Right kidney (tissue), 1 donor: ENCODE results near the gene EIF3F.
"Not testable (repeated sequence)": the region's sequence is repeated elsewhere in the genome, so short reads cannot be mapped to it uniquely, and the experiment has no call there.

Experiments
- DNase-seq: peaks from one replicate; pipeline ENCODE4 v3.0.0-alpha.2; 2016

EIF3F gene

DNA sequence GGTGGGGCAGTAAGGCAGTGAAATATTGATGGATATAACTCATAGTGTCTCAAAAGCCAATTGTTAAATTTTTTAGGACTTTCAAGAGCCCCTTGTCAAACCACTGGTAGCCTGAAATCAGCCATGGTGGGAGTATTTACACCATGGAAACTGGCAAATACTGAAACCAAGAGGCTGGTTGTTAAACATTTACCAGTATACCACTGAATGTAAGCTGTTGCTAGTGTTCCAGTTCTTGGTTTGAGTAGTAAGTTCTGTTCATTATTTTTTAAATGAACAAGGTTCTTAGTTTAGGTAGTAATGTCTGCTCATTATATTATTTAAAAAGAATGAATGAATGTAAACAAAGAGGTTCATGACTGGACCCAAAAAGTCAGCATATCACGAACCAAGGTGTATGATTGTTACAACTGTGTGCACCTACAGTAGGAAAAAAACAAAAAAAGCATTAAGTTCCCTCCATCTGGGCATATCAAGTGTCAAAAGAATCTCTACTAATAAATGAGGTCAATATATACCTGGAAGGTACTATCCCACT lies 4.5 kb upstream of the EIF3F start:
- no peak for DNase-seq

DNA sequence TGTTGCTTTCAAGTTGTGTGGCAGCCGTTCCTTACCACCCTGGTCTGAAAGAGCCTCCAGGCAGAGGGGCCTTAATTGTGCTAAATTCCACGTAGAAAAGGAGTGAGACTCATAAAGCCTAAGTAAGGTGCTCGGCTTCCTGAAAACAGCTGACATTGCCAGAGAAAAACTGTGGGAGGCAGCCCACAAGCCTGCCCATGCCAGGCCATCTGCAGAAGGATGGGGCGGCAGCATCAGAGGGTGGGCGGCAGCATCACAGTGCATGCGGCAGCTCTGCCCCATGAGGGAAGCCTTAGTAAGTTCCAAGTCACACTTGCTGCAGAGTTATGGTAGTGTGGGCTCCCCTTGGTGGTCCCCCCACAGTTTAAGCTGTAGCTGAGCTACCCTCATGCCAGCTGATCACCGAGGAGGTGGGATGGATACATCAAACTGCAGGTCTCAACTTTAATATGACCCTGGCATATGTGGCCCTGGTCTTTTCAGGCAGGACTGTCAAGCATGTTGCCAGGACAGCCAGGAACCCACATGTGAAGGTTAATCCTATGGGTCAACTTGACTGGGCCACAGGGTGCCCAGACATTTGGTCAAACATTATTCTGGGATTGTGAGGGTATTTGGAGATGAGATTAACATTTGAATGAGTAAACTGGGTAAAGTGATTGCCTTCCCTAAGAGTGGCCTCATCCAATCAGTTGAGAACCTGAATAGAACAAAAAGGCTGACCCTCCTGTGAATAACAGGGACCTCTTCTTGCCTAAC lies 3.1 kb upstream of the EIF3F start:
- DNase-seq, result no peak

DNA sequence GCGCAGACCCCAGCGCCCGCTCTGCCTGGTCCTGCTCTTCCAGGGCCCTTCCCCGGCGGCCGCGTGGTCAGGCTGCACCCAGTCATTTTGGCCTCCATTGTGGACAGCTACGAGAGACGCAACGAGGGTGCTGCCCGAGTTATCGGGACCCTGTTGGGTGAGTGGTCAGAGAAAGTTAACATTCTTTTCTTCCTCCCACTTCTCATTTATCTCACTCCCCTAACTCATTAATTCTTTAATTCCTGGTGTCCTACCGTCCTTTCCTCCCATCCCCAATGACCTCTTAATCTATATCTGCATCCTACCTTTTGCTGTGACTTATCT lies 385 bp downstream of the EIF3F start:
- not testable (repeated sequence) for DNase-seq

DNA sequence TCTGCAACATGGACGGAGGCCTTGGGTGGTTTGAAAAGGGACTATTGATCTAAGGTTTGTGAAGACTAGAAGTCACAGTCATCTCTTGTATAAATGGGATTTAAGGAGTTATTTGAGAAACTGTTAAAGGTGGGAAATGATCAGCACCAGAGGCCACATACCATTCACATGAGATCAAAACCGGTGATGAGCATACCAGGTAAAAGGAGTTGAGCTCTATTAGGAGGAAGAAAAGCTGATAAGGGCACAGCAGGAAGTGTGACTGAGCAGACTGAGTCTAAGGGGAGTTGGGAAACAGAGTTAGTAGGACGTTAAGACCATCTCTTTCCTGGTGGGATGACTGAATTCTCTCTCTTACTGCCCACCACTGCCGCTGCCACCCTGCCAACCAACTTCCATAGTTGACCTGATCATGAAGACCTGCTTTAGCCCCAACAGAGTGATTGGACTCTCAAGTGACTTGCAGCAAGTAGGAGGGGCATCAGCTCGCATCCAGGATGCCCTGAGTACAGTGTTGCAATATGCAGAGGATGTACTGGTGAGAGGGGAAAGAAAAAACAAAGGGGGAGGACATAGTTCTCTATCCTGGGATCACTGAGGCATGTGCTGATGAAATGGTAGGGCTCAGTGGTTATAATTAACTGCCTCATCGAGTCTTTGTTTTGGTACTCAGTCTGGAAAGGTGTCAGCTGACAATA lies 7.6 kb downstream of the EIF3F start:
- no peak for DNase-seq

DNA sequence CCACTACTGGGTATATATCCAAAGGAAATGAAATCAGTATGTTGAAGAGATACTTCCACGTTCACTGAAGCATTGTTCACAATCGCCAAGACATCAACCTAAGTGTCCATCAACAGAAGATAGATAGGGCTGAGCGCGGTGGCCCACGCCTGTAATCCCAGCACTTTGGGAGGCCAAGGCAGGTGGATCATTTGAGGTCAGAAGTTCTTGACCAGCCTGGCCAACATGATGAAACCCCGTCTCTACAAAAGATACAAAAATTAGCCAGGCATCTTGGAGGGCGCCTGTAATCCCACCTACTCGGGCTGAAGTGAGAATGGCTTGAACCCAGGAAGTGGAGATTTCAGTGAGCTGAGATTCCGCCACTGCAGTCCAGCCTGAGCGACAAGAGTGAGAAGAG lies 12.7 kb downstream of the EIF3F start:
- DNase-seq, result no peak

DNA sequence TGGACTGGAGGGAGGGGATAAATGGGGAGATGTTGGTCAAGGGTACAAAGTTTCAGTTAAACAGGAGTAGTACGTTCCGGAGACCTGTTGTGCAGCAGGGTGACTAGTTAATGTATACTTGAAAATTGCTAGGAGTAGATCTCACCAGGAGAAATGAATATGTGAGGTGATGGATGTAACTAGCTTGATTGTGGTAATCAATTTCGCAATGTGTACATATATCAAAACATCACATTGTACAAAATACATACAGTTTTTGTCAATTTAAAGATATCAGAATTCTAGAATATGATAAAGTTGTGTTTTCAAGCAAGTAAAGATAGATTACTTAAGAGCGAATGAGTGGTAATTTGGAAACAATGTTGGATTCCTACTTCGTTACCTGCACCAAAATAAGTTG lies 13.3 kb downstream of the EIF3F start:
- no peak for DNase-seq

DNA sequence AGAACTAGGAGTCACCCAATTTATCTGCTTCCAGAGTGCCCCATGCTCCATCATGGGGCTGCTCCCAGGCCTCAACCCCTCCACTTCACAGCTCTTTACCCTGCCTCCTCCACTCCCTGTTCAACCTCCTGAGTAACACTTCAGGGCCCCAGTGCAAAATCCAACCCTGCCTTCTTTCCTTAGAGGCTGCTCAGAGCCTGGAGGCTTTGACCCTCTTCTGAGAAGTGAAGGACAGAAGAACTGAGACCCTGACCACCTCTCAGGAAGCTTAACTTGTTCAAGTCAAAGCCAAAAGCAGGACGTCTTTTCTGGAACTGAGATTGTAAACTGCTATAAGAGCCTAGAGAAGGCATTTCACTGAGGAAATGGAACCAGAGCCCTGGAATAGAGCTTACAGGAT lies 15.5 kb downstream of the EIF3F start:
- no peak for DNase-seq

DNA sequence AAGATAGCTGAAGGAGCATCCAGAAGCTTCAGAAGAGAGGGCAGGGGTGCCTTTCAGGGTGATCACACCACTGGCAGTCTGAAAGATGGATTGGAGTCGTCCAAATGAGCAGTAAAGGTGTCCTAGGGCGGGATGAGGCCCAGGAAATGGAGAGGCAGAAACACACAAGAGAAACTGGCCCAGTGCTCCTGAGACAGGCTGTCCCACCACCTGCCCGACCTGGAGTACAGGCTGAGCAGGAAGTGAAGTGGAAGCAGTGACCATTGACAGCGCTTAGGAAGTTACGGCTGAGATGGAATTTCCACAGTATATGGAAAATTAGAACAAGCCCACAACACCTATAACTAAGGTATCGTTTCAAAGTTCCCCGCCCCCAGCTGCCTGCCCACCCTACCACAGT lies 16.1 kb downstream of the EIF3F start:
- DNase-seq, result no peak

DNA sequence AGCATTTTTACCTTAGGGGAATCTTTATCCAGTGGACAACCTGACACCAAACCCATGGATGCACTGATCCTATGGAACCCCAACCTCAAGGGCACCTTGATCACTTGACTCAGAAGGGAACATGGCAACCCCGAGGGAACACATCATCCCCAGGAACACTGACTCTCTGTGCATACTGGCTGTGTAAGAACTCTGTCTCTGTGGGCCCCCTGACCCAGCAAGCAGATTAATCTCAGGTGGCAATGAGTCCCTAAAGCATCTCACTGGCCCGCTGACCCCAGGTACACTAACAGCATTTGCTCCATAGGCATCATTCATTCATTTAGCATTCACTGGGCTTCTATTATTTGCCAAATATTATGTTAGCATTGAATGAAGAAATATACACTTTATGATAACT lies 16.9 kb downstream of the EIF3F start:
- no peak for DNase-seq

DNA sequence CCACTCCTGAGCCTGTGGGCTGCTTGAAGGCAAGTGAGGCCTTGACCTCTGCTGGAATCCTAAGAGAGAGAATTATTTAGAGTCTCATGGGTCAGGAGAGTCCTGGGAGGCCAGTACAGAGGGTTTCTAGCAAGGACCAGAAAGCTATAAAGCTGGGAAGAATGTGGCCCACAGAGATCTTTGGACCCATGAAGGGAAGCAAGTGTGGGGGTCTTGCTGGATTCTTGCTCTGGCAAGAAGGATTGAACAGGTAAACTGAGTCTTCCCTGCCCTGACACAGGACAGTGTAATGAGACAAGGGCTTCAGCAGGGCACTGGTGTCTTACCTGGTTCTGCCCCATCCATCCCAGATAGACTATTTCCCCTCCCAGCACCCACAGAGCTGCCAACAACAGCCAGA lies 18.4 kb downstream of the EIF3F start:
- no peak for DNase-seq

DNA sequence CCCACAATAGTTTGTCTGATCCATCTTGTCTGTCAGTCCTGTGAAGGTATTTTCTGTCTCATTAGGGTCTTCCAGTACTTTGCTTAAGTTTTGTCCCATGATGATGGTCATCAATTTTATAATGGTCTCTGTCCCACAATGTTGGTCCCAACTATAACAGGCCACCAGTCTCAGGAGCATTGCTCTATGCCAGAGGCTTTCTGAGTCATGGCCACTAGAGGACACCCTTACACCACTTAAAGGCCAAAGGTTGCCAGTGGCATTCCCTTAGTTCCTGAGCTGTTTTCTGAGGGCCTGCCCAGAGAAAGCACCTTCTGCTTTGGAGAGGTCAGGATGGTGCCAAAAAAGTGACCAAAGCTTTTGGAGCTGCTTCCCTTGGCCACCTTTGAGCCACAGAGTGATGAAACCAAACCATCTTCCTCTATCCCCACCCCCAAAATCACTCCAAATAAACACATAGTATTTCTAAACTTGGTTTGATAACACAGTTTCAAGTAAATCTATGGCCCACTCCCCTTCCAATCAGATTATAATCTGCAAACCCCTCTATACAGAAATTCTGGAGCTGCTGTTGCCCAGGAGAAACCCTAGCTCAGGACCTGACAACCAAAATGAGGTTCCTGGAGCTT lies 19.3 kb downstream of the EIF3F start:
- no peak for DNase-seq

DNA sequence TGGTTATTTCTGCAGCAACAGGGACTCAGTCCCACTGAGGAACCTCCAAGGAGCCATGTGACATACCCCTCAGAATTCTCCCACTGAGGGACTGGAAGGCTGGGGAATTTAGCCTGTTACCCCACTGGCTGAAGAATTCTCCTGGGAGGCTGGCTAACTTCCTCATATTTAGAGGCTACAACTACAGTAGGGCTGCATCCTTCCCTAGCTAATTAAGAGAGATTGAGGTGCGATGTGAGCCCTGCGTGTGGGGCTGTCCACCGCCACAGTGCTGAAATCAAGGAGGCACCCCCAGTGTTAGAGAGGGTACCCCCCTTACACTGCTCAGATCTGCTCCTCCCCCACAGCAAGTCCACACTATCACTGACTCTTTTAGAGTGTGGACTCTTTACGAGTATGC lies 21.1 kb downstream of the EIF3F start:
- DNase-seq, result no peak

DNA sequence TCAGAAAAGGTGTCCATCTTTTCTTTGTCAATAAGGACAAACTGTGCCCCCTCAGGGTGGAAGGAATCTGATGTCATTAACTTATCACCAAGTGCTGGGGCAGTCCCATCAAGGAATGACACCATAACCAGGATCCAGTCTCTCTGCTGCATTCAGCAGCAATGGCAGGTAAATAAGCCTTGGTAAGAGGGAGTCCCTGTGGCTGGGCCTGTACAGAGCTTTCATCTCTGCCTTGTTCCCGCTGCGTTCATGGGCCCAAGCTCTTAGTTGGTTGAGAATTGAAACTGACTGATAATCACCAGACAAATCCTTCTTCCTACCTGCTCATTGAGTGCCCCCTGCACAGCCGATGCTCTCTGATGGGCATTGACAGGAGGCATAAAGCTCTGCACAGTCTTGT lies 22.7 kb downstream of the EIF3F start:
- DNase-seq, result no peak

DNA sequence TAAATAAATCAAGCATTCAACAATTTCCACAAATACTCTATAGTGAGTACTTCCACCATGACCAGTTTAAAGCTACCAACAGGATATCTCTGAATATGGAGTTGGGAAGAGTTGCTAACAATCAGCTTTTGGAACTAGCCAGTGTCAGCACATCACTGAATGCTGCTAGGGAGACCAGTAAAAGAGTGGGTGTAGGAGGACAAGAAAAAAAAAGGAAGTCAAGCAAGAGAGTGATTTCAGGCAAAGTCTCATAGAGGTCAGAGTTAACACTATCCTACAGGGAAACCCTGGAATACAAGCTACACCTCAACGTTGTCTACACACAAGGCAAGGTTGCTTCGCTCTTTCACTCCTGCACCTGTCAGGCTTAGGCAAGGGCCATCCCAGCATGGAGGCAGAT lies 24.2 kb downstream of the EIF3F start:
- no peak for DNase-seq

DNA sequence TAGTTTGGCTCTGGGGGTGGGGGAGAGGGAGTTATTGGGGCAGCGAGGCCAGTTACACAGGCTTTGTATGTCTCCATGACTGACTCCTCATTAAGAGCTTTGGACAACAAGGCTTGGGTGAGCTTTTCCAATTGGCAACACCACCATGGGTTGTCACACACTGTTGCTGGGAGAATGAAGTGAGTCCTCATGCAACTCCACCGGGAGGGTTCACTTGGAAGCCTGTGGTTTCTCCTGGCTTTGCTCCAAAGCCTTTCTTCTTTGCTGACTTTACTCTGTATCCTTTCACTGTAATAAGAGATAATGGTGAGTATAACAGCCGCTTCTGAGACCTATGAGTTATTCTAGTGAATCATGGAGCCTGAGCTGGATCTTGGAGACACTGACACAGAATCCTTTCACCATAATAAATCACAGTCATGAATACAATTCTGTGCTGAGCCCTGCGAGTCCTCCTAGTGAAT lies 24.9 kb downstream of the EIF3F start:
- DNase-seq, result no peak

DNA sequence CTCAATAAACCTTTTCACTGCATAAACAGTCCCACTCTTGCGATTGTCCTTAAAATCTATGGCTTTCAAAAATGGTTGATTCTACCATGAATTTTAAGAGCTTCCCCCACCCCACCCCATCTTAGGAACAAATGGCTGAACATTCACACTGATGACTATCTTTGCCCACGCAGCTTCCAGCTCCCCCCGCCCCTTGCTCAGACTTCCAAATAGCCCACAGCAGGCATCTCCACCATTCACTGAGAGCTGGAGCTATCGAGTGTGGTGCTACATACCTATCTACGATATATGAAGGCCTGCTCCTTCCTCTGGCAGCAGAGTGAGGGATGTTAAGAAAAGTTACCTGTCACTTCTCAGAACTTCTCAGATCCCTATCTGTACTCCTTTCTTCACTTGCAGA lies 26.7 kb downstream of the EIF3F start:
- no peak for DNase-seq

DNA sequence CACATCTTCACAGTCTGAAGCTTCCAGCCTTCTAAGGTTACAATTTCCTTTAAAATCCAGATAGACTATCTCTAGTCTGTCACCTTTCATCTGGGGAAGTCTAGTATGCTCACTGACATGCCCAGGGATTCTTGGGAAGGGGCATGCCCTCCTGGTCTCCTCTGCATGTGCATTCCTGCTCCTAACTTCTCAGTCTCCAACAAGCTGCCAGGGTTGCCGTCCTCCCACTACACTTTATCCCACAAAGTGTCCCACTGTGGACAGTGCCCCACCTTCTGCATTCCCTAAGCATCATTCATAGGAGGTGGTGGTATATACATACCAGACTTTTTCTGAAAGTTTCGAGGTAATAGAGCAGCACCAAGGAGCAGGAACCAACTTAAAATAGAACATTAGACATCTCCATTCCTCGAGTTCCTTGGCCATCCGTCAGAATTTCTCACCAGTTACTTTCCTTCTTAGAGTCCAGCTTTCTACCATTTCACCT lies 28.7 kb downstream of the EIF3F start:
- no peak for DNase-seq

DNA sequence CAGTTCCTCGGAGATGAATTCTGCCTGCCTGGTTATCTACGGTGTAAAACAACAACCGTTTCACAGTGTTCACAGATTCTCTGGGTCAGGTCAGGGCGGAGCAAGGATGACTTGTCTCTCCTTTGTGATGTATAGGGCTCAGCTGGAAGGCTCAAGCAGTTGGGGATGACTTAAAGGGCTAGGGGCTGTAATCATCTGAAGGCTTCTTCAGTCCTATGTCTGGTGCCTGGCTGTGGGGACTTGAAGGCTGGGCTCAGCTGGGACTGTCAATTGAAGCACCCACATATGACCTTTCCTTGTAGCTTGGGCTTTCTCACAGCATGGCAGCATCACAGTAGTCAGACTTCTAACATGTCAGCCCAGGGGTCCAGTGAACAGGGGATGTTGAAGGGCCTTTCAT lies 29.3 kb downstream of the EIF3F start:
- no peak for DNase-seq

DNA sequence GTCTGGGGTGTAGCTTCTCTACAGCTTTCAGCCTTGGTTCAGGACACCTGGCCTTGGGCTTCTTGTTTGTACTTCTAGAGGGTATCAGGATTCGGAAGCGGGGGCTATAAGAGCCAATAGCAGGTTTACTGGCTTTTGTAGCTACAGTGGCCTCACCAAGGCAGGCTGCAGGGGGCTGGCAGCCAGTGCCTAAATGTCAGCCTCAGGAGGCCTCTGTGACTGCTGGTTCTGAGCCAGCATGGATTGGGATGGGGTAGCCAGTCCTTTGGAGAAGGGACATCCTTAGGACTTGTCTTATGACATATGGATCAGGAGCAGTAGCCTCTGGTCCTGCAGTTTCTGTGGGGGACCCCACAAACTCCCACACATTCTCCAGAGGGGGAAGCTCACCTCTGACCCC lies 29.9 kb downstream of the EIF3F start:
- no peak for DNase-seq

DNA sequence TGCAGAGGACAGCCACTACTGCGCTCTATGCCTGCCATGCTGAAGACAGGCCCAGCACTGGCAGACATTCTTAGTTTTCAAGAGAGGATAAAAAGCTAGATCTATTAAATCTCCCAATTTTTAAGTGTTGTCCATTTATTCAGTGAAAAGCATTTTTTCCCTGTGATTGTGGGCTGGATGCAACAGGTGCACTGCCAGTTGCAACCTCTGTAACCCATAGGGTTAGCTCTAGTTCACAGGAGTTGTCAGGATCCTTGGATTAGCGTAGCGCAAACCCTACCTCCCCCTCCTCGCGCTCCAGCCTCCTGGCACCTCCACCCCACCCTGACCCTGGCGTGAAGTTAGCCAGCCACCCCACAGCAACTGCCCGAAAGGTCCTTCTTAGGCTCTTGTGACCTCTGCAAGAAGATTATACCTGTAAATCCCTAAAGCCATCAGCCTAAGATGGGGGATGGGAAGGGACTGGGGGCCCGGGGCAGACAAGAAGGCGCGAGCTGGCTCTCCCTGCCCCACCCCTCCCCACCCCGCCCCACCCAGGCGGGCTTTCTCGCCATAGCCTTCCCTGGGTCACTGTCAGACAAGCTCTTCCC lies 30.9 kb downstream of the EIF3F start:
- DNase-seq, result no peak

DNA sequence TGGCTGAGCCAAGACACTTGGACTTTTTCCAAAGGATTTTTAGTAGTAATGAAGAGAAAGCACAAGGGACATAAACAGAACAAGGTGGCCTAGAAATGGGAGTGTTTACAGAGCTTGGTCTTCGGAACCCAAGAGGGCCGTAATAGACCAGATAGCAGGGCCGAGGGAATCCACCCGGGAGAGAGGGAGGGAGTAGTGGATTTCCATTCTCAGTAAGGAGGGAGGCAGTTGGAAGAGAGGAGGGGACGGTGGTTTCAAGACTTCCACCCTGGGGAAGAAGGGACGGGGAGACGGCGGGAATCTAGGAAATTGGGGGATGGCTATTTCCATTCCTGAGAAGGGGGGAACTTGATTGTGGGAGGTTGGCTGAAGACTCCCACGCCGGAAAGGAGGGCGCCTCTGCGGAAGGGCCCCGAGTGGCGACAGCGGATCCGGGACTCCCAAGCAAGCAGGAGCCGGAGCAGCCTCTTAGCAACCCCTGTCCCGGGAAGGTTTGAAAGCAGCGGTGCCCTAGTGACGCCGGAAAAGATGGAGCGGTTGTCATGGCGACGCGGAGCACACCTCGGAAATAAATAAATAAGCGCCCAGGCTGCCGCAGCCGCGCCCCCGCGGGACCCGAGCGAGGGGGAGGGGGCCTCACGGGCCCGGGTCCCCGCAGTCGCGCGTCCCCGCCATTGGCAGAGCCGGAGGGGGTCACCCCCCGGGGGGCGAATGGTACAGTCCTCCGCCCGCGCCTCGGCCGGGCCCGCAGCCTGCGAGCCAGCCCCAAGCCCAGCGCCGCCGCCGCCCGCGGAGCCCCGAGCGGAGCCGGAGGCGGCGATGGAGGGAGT lies 31.6 kb downstream of the EIF3F start:
- DNase-seq, result peak; percentile 88
